K562 (cell line): ENCODE data around the gene S100A4. TPM values are rescaled to one million over a fixed set of nuclear protein-coding genes. Genes with fewer than 3 reads are reported as not detected.

Experiments
- ATF3 ChIP-seq, 2 experiments: fragments of 450-650 bp in 1 of 2; sonication (generic) in 1 of 2; formaldehyde crosslinking in 1 of 2; IDR thresholded peaks in 1 of 2; conservative IDR thresholded peaks in 1 of 2; 2 replicates each; pipeline versions ENCODE4 v1.6.1 to v1.8.1; 2016 to 2023; ENCODE audit warnings: mild to moderate bottlenecking in 2 of 2, moderate library complexity in 2 of 2, inconsistent platforms in 1 of 2, missing genetic modification reagents in 1 of 2
- CLOCK ChIP-seq: fragments of 250-450 bp; sonication (Bioruptor Pico); IDR thresholded peaks from 2 replicates; pipeline ENCODE4 v1.4.0; 2020; ENCODE audit warnings: mild to moderate bottlenecking, moderate library complexity, borderline replicate concordance
- CTCFL ChIP-seq: IDR thresholded peaks from 2 replicates; pipeline ENCODE4 v1.6.1; 2011; ENCODE audit warnings: borderline replicate concordance, low read depth, mild to moderate bottlenecking, moderate library complexity, low read length; ENCODE audit not compliant: insufficient read depth, poor library complexity, severe bottlenecking
- NFXL1 ChIP-seq: fragments of 450-650 bp; formaldehyde crosslinking; IDR thresholded peaks from 2 replicates; pipeline ENCODE4 v1.4.0; 2021; ENCODE audit warnings: mild to moderate bottlenecking
- PTRF ChIP-seq: fragments of 450-650 bp; IDR thresholded peaks from 2 replicates; pipeline ENCODE4 v1.6.1; 2016; ENCODE audit warnings: mild to moderate bottlenecking, missing genetic modification characterization, missing compliant biosample characterization
- TRIM25 ChIP-seq: fragments of 450-650 bp; IDR thresholded peaks from 2 replicates; pipeline ENCODE4 v1.7.0; 2016; ENCODE audit warnings: borderline replicate concordance
- USF2 ChIP-seq: sonication (generic); formaldehyde crosslinking; IDR thresholded peaks from 2 replicates; pipeline ENCODE4 v1.5.0; 2020; ENCODE audit warnings: missing genetic modification reagents
- XRCC3 ChIP-seq: fragments of 450-650 bp; IDR thresholded peaks from 2 replicates; pipeline ENCODE4 v1.6.1; 2017; ENCODE audit warnings: mild to moderate bottlenecking, moderate library complexity
- YY1 ChIP-seq, 3 experiments: IDR thresholded peaks; 2 replicates each; pipeline ENCODE4 v1.6.1; 2011; ENCODE audit warnings: low read length in 2 of 3, mild to moderate bottlenecking in 2 of 3, moderate library complexity in 2 of 3, borderline replicate concordance in 1 of 3, control low read depth in 1 of 3, low read depth in 1 of 3; ENCODE audit not compliant: insufficient read depth in 3 of 3, insufficient replicate concordance in 2 of 3, control insufficient read depth in 1 of 3, insufficient read length in 1 of 3; ENCODE audit errors: extremely low read depth in 1 of 3
- ZBTB33 ChIP-seq: sonication (generic); formaldehyde crosslinking; IDR thresholded peaks from 2 replicates; pipeline ENCODE4 v1.8.1; 2023; ENCODE audit warnings: mild to moderate bottlenecking, missing genetic modification reagents
- ZNF449 ChIP-seq: fragments of 250-450 bp; sonication (Bioruptor Pico); IDR thresholded peaks from 2 replicates; pipeline ENCODE4 v1.8.0; 2022; ENCODE audit warnings: moderate library complexity, mild to moderate bottlenecking, inconsistent platforms
- polyA plus RNA-seq, 8 experiments: library from polyadenylated mRNA; depleted of rRNA in 4 of 8; stranded (reverse) in 5 of 8; unstranded in 3 of 8; fragments of >200 nt; fragmentation: Nextera tagmentation in 2 of 8; fragmentation: Illumina TruSeq in 1 of 8; extraction: Ambion mirVana in 2 of 8; extraction: Trizol in 1 of 8; gene quantifications; 2 replicates each; pipeline versions ENCODE4 v1.2.1 to v1.2.3, GENCODE V29; 2011 to 2014; ENCODE audit warnings: inconsistent platforms in 1 of 8, missing spikeins in 1 of 8
- total RNA-seq, 7 experiments: library from RNA; depleted of rRNA in 6 of 7; stranded (reverse); fragments of >200 nt in 6 of 7; fragmentation: Illumina TruSeq in 2 of 7; extraction: Trizol in 2 of 7; gene quantifications; 2 replicates each; pipeline versions ENCODE4 v1.2.1 to v1.2.3, GENCODE V29; 2011 to 2021; ENCODE audit warnings: low replicate concordance in 1 of 7

Gene S100A4
- total and polyA plus RNA-seq, 9 of the 15 experiments (the other 6 are each of a cell fraction or from before 2014, with no cell fraction given), result 3.7 to 20.1 (median 11.2) TPM

- TF ChIP-seq CLOCK (CRISPR knock-in tag) (no peak), TRIM25 (no peak), ZNF449 (CRISPR knock-in tag) (no peak), PTRF (tag) (no peak), ZBTB33 (CRISPR knock-in tag) (peak; percentile 87), NFXL1 (CRISPR knock-in tag) (no peak), ATF3 (IDR thresholded peaks at IDR 0.05) (no peak), ATF3 (CRISPR knock-in tag; conservative IDR thresholded peaks at IDR 0.05) (no peak), XRCC3 (no peak), USF2 (CRISPR knock-in tag) (no peak), YY1 (IDR thresholded peaks at IDR 0.05; ENCODE audit: borderline replicate concordance in 1 of 3, control insufficient read depth in 1 of 3, extremely low read depth in 1 of 3, insufficient read depth in 3 of 3, insufficient read length in 1 of 3, insufficient replicate concordance in 2 of 3, low read depth in 1 of 3, low read length in 2 of 3) (peak in 2 of 3 experiments; percentile 51 to 59), CTCFL (peak; percentile 58)
Observed at GRCh38 chr1:153509729-153510354, 35.8 kb downstream of the S100A4 start (continued).
